Small intestine (tissue), 7 donors: ENCODE data around the gene LY6G6F. TPM values are rescaled to one million over a fixed set of nuclear protein-coding genes. Genes with fewer than 3 reads are reported as not detected.

ENCODE experiments used
- DNase-seq, 2 donors: peaks; one replicate each; pipeline versions ENCODE4 v3.0.0 to v3.0.0-alpha.2; 2013
- FAIRE-seq: peaks from 2 replicates; lab custom pipeline; 2012; peaks lifted over from hg19 to GRCh38; lab: Jason Lieb, UNC
- H3K27ac ChIP-seq, 3 donors: one replicate each; pipeline ENCODE4 v1.5.1; 2013; ENCODE audit warnings: low read length in 2 of 3, mild to moderate bottlenecking in 2 of 3, control low read depth in 1 of 3, inconsistent platforms in 1 of 3, low read depth in 1 of 3, moderate library complexity in 1 of 3
- H3K27me3 ChIP-seq, 3 donors: one replicate each; pipeline ENCODE4 v1.6.1; 2013; ENCODE audit warnings: low read length in 3 of 3, inconsistent platforms in 1 of 3; ENCODE audit not compliant: control insufficient read depth in 3 of 3, insufficient read depth in 3 of 3
- H3K36me3 ChIP-seq, 3 donors: one replicate each; pipeline ENCODE4 v1.6.1; 2013; ENCODE audit warnings: low read length in 3 of 3, inconsistent platforms in 1 of 3, low read depth in 1 of 3, mild to moderate bottlenecking in 1 of 3, moderate library complexity in 1 of 3; ENCODE audit not compliant: control insufficient read depth in 3 of 3, insufficient read depth in 2 of 3
- H3K4me1 ChIP-seq, 3 donors: one replicate each; pipeline ENCODE4 v1.6.1; 2013; ENCODE audit warnings: low read length in 2 of 3, inconsistent platforms in 1 of 3, low read depth in 1 of 3, mild to moderate bottlenecking in 1 of 3, moderate library complexity in 1 of 3; ENCODE audit not compliant: control insufficient read depth in 3 of 3, insufficient read depth in 2 of 3
- H3K4me3 ChIP-seq, 3 donors: one replicate each; pipeline ENCODE4 v1.5.1; 2013; ENCODE audit warnings: low read length in 3 of 3, control low read depth in 1 of 3, inconsistent platforms in 1 of 3, low read depth in 1 of 3, mild to moderate bottlenecking in 1 of 3, moderate library complexity in 1 of 3
- H3K9me3 ChIP-seq, 2 donors: one replicate each; pipeline ENCODE4 v1.6.1; 2013; ENCODE audit warnings: low read depth in 1 of 2, low read length in 1 of 2; ENCODE audit not compliant: control insufficient read depth in 2 of 2, insufficient read depth in 1 of 2
- WGBS, 3 donors: extraction: QIAGEN DNeasy Blood & Tissue Kit; methylation state at CpG; one replicate each; pipeline ENCODE4 v1.1.7; 2013; 5-methylcytosine and 5-hydroxymethylcytosine counted together
- polyA plus RNA-seq, 4 donors: library from polyadenylated mRNA; stranded (reverse) in 3 of 4; unstranded in 1 of 4; fragments of 200-250 nt in 3 of 4; fragments of 120-200 nt in 1 of 4; gene quantifications; one replicate each; pipeline versions ENCODE4 v1.2.1 to v1.2.3, GENCODE V29; 2013
- donor health status: healthy with polysubstance abuse.
- donor health status: control.
- donor health status: control.
- donor health status: Bipolar disorder and iron deficiency.
- donor health status: healthy.

LY6G6F gene
- polyA plus RNA-seq, 4 donors = 0.12 TPM; not detected in 3

GRCh38 chr6:31661262-31662123, 45.2 kb upstream of the LY6G6F start:
- H3K27me3 ChIP-seq = no peaks in the 10 kb centered on the region
- peaks cover 3 to 51% (median 15%) of the 10 kb centered on the region in 3 donors for H3K4me1 ChIP-seq
- peaks cover 2 to 53% (median 5%) of the 10 kb centered on the region in 3 donors for H3K36me3 ChIP-seq
- peak in 1 of 2 donors; percentile 43 for DNase-seq
- H3K9me3 ChIP-seq = no peaks in the 10 kb centered on the region
- no peak for FAIRE-seq
- WGBS, 3 donors = 46 to 70% (median 63%) methylated on average over 12 of the region's 12 CpGs
- peak overlapping the region in 2 of 3 donors; percentile 66 to 90 for H3K4me3 ChIP-seq
- H3K27ac ChIP-seq = peak overlapping the region; percentile 69 to 96 (median 88)

DNA sequence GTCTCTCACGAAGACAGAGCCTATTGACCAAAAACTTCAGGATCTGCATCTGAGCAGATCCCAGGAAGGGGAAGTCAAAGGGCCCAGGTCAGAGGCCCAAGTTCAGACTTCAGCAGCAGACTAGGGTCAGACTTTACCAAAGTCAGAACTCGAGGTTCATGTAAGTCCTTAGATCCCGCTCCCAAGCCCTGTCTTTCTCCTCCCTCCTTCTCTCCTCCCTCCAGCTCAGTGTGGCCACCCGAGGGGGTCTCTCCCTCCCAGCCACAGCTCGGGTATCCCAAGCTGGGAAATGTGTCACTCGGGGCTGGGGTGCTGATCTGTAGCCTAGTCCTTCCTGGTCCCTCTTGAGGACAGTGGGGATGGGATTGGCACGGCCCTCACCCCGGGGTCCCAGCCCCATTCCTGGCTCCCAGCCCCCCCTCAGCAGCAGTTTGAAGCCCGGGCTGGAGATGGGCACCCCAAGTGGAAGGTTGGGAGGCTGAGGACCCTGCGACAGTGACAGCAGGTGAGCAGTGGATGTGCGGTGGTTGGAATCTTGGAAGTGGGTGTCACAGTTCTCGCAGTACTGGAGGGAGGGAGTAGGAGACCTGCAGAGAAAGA, 44.4 kb upstream of the LY6G6F start:
- no peak for FAIRE-seq
- H3K9me3 ChIP-seq = no peaks in the 10 kb centered on the region
- no peak for DNase-seq
- H3K4me3 ChIP-seq = peak overlapping the region in 2 of 3 donors; percentile 9 to 61
- H3K27me3 ChIP-seq = no peaks in the 10 kb centered on the region
- H3K27ac ChIP-seq = peak overlapping the region; percentile 24 to 94 (median 27)
- 84 to 87% (median 85%) methylated on average over 12 of the region's 12 CpGs for WGBS, 3 donors
- peaks cover 3 to 57% (median 18%) of the 10 kb centered on the region in 3 donors for H3K4me1 ChIP-seq
- peaks cover 2 to 55% (median 5%) of the 10 kb centered on the region in 3 donors for H3K36me3 ChIP-seq

GRCh38 chr6:31663126-31663960, 43.3 kb upstream of the LY6G6F start:
- Histone ChIP-seq H3K4me3 (peak overlapping the region in 2 of 3 donors; percentile 61 to 85), H3K9me3 (no peaks in the 10 kb centered on the region), H3K27ac (peak overlapping the region; percentile 79 to 97 (median 94)), H3K27me3 (no peaks in the 10 kb centered on the region), H3K4me1 (peaks cover 3 to 54% (median 14%) of the 10 kb centered on the region in 3 donors), H3K36me3 (peaks cover 2 to 52% (median 8%) of the 10 kb centered on the region in 3 donors)
- DNase-seq (peak; percentile 57 to 81), FAIRE-seq (no peak)
- 14 to 43% (median 41%) methylated on average over 8 to 9 of the region's 9 CpGs for WGBS, 3 donors

DNA sequence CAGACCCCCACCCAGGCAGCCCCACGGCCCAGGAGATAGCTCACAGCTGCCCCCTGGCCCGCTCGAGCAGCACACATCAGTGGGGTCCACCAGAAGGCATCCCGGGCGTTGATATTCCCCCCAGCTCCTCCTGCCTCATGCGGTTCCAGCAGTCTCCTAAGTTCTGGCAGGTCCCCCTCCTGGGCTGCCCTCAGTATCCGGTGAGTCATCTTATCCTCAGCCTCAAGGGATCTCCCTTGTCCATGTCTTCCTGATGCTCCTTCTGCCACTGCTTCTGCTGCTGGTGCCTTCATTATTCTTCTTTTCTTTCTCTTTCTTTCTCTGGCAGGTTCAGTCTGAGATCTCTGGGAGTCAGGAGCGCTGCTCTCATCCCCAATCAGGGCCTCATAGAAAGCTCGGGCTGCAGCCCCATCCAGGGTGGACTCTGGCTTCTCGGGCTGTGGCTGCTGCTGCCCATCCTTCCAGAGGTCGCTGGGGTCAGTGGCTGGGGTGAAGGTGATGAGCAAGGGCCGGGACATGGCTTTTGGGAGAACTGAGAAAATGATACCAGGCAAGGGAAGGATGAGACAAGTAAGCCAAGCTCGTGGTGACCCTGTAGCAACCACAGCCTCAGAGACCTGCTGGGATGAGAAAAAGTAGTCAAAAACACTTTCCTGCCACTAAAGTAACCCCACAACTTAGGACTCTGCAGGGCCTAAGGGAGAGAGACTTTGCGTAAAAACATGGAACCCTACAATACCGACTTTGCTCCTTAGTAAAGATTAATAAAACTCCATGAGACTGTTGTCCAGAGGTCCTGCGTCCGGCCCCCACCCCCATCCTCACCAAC, 42.5 kb upstream of the LY6G6F start:
- Histone ChIP-seq H3K4me1 (peaks cover 0 to 47% (median 12%) of the 10 kb centered on the region in 3 donors), H3K4me3 (peak overlapping the region; percentile 42 to 85 (median 61)), H3K9me3 (no peaks in the 10 kb centered on the region), H3K36me3 (peaks cover 8 to 53% (median 15%) of the 10 kb centered on the region in 3 donors), H3K27me3 (no peaks in the 10 kb centered on the region), H3K27ac (peak overlapping the region; percentile 79 to 97 (median 94))
- DNase-seq (peak; percentile 36 to 51), FAIRE-seq (no peak)
- WGBS, 3 donors = 6 to 12% (median 11%) methylated on average over 14 to 17 of the region's 17 CpGs

DNA sequence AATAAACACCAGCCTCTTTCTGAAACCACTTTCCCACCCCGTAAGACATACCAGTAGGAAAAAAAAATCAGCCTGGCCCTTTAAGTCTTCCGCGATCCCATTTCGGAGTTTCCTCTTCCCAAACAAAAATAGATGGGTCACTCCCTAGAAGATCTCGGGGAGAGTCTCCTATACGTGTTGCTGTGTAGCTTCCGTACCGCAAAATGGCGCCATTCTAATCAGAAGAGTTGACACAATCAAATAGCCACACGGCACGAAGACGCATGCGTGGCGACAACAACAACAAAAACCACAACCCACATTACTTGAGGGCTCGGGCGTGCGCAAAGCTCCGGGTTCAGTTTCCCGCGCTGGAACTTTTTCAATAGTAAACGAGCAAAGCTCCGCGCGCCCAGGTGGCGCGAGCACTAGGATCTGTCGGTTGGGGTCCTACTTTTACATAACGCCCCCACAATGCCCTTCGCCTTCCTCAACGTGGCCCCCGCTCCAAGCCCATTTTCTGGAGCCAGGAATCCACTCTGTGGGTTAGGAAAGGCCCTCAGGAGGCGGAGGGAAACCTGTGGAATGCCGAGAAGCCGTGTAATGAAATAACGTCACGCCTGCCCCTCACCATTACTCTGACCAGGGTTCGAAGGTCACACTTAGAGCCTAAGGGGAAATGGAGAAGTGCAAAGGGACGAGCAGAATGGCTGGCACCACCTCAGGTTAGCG, 41.7 kb upstream of the LY6G6F start, which contains the start of gene GPANK1:
GPANK1 (minus strand) TSS at position 208 of the 711 bp plus-strand sequence. CDS start 519 bp downstream, outside the sequence.
- no peak for FAIRE-seq
- Histone ChIP-seq H3K4me1 (peaks cover 0 to 44% (median 7%) of the 10 kb centered on the region in 3 donors), H3K9me3 (no peaks in the 10 kb centered on the region), H3K27ac (peak within 1 kb of the TSS; percentile 79 to 97 (median 94)), H3K27me3 (no peaks in the 10 kb centered on the region), H3K36me3 (peaks cover 13 to 57% (median 18%) of the 10 kb centered on the region in 3 donors), H3K4me3 (peak within 1 kb of the TSS; percentile 61 to 89 (median 85))
- 0% methylated on average over 39 of the region's 39 CpGs for WGBS, 3 donors
- DNase-seq = peak; percentile 96 to 98

- no peak for FAIRE-seq
- Histone ChIP-seq H3K4me3 (peak within 1 kb of the TSS; percentile 61 to 93 (median 85)), H3K27ac (peak within 1 kb of the TSS; percentile 79 to 97 (median 94)), H3K4me1 (peaks cover 0 to 44% (median 7%) of the 10 kb centered on the region in 3 donors), H3K36me3 (peaks cover 14 to 63% (median 19%) of the 10 kb centered on the region in 3 donors), H3K27me3 (no peaks in the 10 kb centered on the region), H3K9me3 (no peaks in the 10 kb centered on the region)
- DNase-seq = peak; percentile 98 to 99
- WGBS, 3 donors = 0 to 1% (median 0%) methylated on average over 58 to 63 of the region's 63 CpGs
Measured at GRCh38 chr6:31665501-31666336, 40.9 kb upstream of the LY6G6F start, which contains the start of gene CSNK2B. TSS of gene CSNK2B (plus strand) at chr6:31666080. CDS start at chr6:31666832, 752 bp downstream.
